HUES64 (cell line): ENCODE data around the gene FIG4.
"Not testable (repeated sequence)": the region's sequence is repeated elsewhere in the genome, so short reads cannot be mapped to it uniquely, and the experiment has no call there.

Experiments
- H3K27ac ChIP-seq: 2 replicates; pipeline ENCODE4 v1.7.0; 2013; ENCODE audit warnings: low read depth, low read length, inconsistent platforms
- H3K27me3 ChIP-seq: 2 replicates; pipeline ENCODE4 v1.6.1; 2013; ENCODE audit warnings: mild to moderate bottlenecking, low read length; ENCODE audit not compliant: insufficient read depth
- H3K36me3 ChIP-seq: 2 replicates; pipeline ENCODE4 v1.6.1; 2013; ENCODE audit warnings: mild to moderate bottlenecking, low read length; ENCODE audit not compliant: insufficient read depth
- H3K4me1 ChIP-seq: 2 replicates; pipeline ENCODE4 v1.6.1; 2013; ENCODE audit warnings: mild to moderate bottlenecking, low read length, moderate library complexity; ENCODE audit not compliant: insufficient read depth
- H3K4me3 ChIP-seq: 2 replicates; pipeline ENCODE4 v1.5.1; 2013; ENCODE audit warnings: mild to moderate bottlenecking, low read length, moderate library complexity
- H3K9ac ChIP-seq: 2 replicates; pipeline ENCODE4 v1.6.1; 2013; ENCODE audit warnings: mild to moderate bottlenecking, low read depth, low read length
- H3K9me3 ChIP-seq: 2 replicates; pipeline ENCODE4 v1.6.1; 2013; ENCODE audit warnings: low read depth, low read length; ENCODE audit not compliant: insufficient read depth
- WGBS: fragments of 150-250, 120-280 bp; methylation state at CpG from one replicate; pipeline ENCODE4 v1.1.7; 2013; ENCODE audit warnings: missing lambda C conversion rate; 5-methylcytosine and 5-hydroxymethylcytosine counted together

Gene FIG4

GRCh38 chr6:109854541-109855308, 163.6 kb downstream of the FIG4 start:
- Histone ChIP-seq H3K4me3 (no peak overlapping the region), H3K27ac (peak overlapping the region; percentile 87), H3K4me1 (peaks cover 7% of the 10 kb centered on the region; the same call in 1 of the 2 replicates), H3K9me3 (no peaks in the 10 kb centered on the region), H3K9ac (no peak overlapping the region), H3K36me3 (no peaks in the 10 kb centered on the region), H3K27me3 (no peaks in the 10 kb centered on the region)
- WGBS, result 51% methylated on average over 8 of the region's 8 CpGs

- peak overlapping the region; percentile 87 for H3K27ac ChIP-seq
- not testable (repeated sequence) for H3K4me1 ChIP-seq, H3K9me3 ChIP-seq, H3K4me3 ChIP-seq, H3K27me3 ChIP-seq, H3K9ac ChIP-seq, H3K36me3 ChIP-seq
- WGBS, result 52% methylated on average over 9 of the region's 9 CpGs
Observed at GRCh38 chr6:109855476-109856040, 164.5 kb downstream of the FIG4 start.

GRCh38 chr6:109861946-109862345, 170.8 kb downstream of the FIG4 start:
- Histone ChIP-seq H3K36me3 (no peaks in the 10 kb centered on the region), H3K4me1 (no peaks in the 10 kb centered on the region), H3K4me3 (no peak overlapping the region), H3K9ac (no peak overlapping the region), H3K9me3 (peaks cover 7% of the 10 kb centered on the region; the same call in 1 of the 2 replicates), H3K27ac (no peak overlapping the region), H3K27me3 (no peaks in the 10 kb centered on the region)

GRCh38 chr6:109864050-109864449, 173.0 kb downstream of the FIG4 start:
- Histone ChIP-seq H3K36me3 (no peaks in the 10 kb centered on the region), H3K27me3 (no peaks in the 10 kb centered on the region), H3K9me3 (peaks cover 7% of the 10 kb centered on the region; the same call in 1 of the 2 replicates), H3K27ac (no peak overlapping the region), H3K9ac (no peak overlapping the region), H3K4me3 (no peak overlapping the region), H3K4me1 (peaks cover 7% of the 10 kb centered on the region; the same call in 1 of the 2 replicates)
- 89% methylated on average over 2 of the region's 2 CpGs for WGBS

- 82% methylated on average over 4 of the region's 4 CpGs for WGBS
- Histone ChIP-seq H3K4me1 (peaks cover 22% of the 10 kb centered on the region), H3K9me3 (peaks cover 7% of the 10 kb centered on the region; the same call in 1 of the 2 replicates), H3K27me3 (no peaks in the 10 kb centered on the region), H3K36me3 (no peaks in the 10 kb centered on the region), H3K27ac (no peak overlapping the region), H3K4me3 (no peak overlapping the region), H3K9ac (no peak overlapping the region)
Observed at GRCh38 chr6:109865968-109866367, 174.9 kb downstream of the FIG4 start.

- Histone ChIP-seq H3K4me3 (no peak overlapping the region), H3K27ac (no peak overlapping the region), H3K4me1 (peaks cover 22% of the 10 kb centered on the region), H3K9me3 (peaks cover under 1% of the 10 kb centered on the region; the same call in 1 of the 2 replicates), H3K36me3 (no peaks in the 10 kb centered on the region), H3K9ac (no peak overlapping the region), H3K27me3 (no peaks in the 10 kb centered on the region)
- WGBS, result 71% methylated on average over 6 of the region's 7 CpGs
Observed at GRCh38 chr6:109867009-109867969, 176.2 kb downstream of the FIG4 start.

- WGBS, result 90% methylated on average over 2 of the region's 2 CpGs
- Histone ChIP-seq H3K4me1 (peaks cover 22% of the 10 kb centered on the region), H3K36me3 (no peaks in the 10 kb centered on the region), H3K27me3 (no peaks in the 10 kb centered on the region), H3K27ac (no peak overlapping the region), H3K4me3 (no peak overlapping the region), H3K9ac (no peak overlapping the region), H3K9me3 (no peaks in the 10 kb centered on the region)
Observed at GRCh38 chr6:109867970-109868358, 176.9 kb downstream of the FIG4 start.

- H3K27me3 ChIP-seq, H3K4me3 ChIP-seq, H3K9ac ChIP-seq, H3K27ac ChIP-seq, H3K36me3 ChIP-seq, H3K9me3 ChIP-seq: not testable (repeated sequence)
- 34% methylated on average over 5 of the region's 5 CpGs for WGBS
- H3K4me1 ChIP-seq, result peaks cover 22% of the 10 kb centered on the region
Observed at GRCh38 chr6:109869398-109870088, 178.4 kb downstream of the FIG4 start.

- Histone ChIP-seq H3K9me3 (no peaks in the 10 kb centered on the region), H3K9ac (no peak overlapping the region), H3K36me3 (no peaks in the 10 kb centered on the region), H3K27ac (no peak overlapping the region), H3K4me1 (peaks cover 22% of the 10 kb centered on the region), H3K4me3 (no peak overlapping the region), H3K27me3 (no peaks in the 10 kb centered on the region)
- WGBS, result 82% methylated on average over 4 of the region's 5 CpGs
Observed at GRCh38 chr6:109870089-109870410, 179.0 kb downstream of the FIG4 start.

GRCh38 chr6:109872549-109872948, 181.5 kb downstream of the FIG4 start:
- Histone ChIP-seq H3K36me3 (no peaks in the 10 kb centered on the region), H3K4me1 (peaks cover 21% of the 10 kb centered on the region), H3K9me3 (no peaks in the 10 kb centered on the region), H3K27ac (no peak overlapping the region), H3K4me3 (no peak overlapping the region), H3K27me3 (no peaks in the 10 kb centered on the region), H3K9ac (no peak overlapping the region)
- 91% methylated on average over 1 of the region's 1 CpG for WGBS
